Esophagus squamous epithelium (tissue), 5 donors: ENCODE data around the gene S100A8. TPM values are rescaled to one million over a fixed set of nuclear protein-coding genes. Genes with fewer than 3 reads are reported as not detected.
"Not testable (repeated sequence)": the region's sequence is repeated elsewhere in the genome, so short reads cannot be mapped to it uniquely, and the experiment has no call there.

Source experiments
- DNase-seq: peaks from one replicate; lab custom pipeline; 2025; lab: John Stamatoyannopoulos, UW
- H3K27ac ChIP-seq, 4 donors: fragments of 200-600 bp; sonication (generic); one replicate each; pipeline ENCODE4 v1.5.1; 2016 to 2019; ENCODE audit warnings: mild to moderate bottlenecking in 1 of 4
- H3K27me3 ChIP-seq, 4 donors: fragments of 200-600 bp; sonication (generic); 1 replicate in 3 of 4; 2 replicates in 1 of 4; pipeline versions ENCODE4 v1.5.1 to v1.6.0; 2017 to 2021; ENCODE audit warnings: antibody characterized with exemption in 1 of 4
- H3K36me3 ChIP-seq, 3 donors: fragments of 200-600 bp; sonication (generic); one replicate each; pipeline ENCODE4 v1.5.1; 2016 to 2019
- H3K4me1 ChIP-seq, 3 donors: fragments of 200-600 bp; sonication (generic); one replicate each; pipeline ENCODE4 v1.5.1; 2017 to 2019
- H3K4me3 ChIP-seq, 4 donors: fragments of 200-600 bp; sonication (generic); 1 replicate in 3 of 4; 2 replicates in 1 of 4; pipeline ENCODE4 v1.5.1; 2016 to 2019; ENCODE audit warnings: mild to moderate bottlenecking in 2 of 4, moderate library complexity in 1 of 4
- H3K9me3 ChIP-seq, 3 donors: fragments of 200-600 bp; sonication (generic); one replicate each; pipeline ENCODE4 v1.5.1; 2016 to 2019
- CTCF ChIP-seq, 6 experiments: fragments of 450-650 bp in 4 of 6; fragments of 200-600 bp in 2 of 6; sonication (generic) in 2 of 6; IDR thresholded peaks; one replicate each; pipeline ENCODE4 v1.5.1; 2016 to 2019; ENCODE audit warnings: antibody characterized with exemption in 6 of 6, mild to moderate bottlenecking in 4 of 6, moderate library complexity in 4 of 6
- POLR2A ChIP-seq, 4 donors: fragments of 450-650 bp; IDR thresholded peaks; one replicate each; pipeline ENCODE4 v1.6.1; 2017; ENCODE audit warnings: antibody characterized with exemption in 4 of 4, mild to moderate bottlenecking in 4 of 4, moderate library complexity in 3 of 4
- WGBS, 2 donors: methylation state at CpG; one replicate each; pipeline ENCODE4 v1.1.5; 2018; 5-methylcytosine and 5-hydroxymethylcytosine counted together
- intact Hi-C: fragments of 100-400 bp; cut with DNase I; formaldehyde crosslinking; loops from one replicate; pipeline ENCODE4 v1.15.0; 2022
- total RNA-seq, 4 donors: library from RNA; depleted of rRNA; stranded (reverse); fragments of >200 nt; gene quantifications; one replicate each; pipeline ENCODE4 v1.1.0, GENCODE V29; 2016
- donor health status: DM: yes; HTN: yes; CAD: no.

S100A8 gene
- total RNA-seq, 4 donors from 2014 or later, result 4,308 to 17,245 (median 15,998) TPM

GRCh38 chr1:153422450-153423068 lies 31.7 kb upstream of the S100A8 start:
- no peaks in the 10 kb centered on the region for H3K36me3 ChIP-seq
- H3K27ac ChIP-seq, result no peak overlapping the region
- TF ChIP-seq CTCF (IDR thresholded peaks at IDR 0.05), result no peak
- no peak overlapping the region for H3K4me3 ChIP-seq
- no peak for DNase-seq
- WGBS, 2 donors, result 4 to 8% methylated on average over 6 of the region's 6 CpGs
- peaks cover 0 to 69% (median 0%) of the 10 kb centered on the region in 4 donors for H3K27me3 ChIP-seq
- no peaks in the 10 kb centered on the region for H3K4me1 ChIP-seq
- no peaks in the 10 kb centered on the region for H3K9me3 ChIP-seq
- intact Hi-C loops, result no loop called here

GRCh38 chr1:153420306-153420705 lies 29.4 kb upstream of the S100A8 start:
- H3K36me3 ChIP-seq, result no peaks in the 10 kb centered on the region
- DNase-seq, result no peak
- TF ChIP-seq POLR2A (IDR thresholded peaks at IDR 0.05) (no peak), CTCF (IDR thresholded peaks at IDR 0.05) (no peak)
- peaks cover 0 to 13% (median 0%) of the 10 kb centered on the region in 3 donors for H3K4me1 ChIP-seq
- intact Hi-C loops, result no loop called here
- H3K27ac ChIP-seq, result no peak overlapping the region
- H3K9me3 ChIP-seq, result no peaks in the 10 kb centered on the region
- 71 to 78% methylated on average over 2 of the region's 2 CpGs for WGBS, 2 donors
- peaks cover 0 to 51% (median 0%) of the 10 kb centered on the region in 4 donors for H3K27me3 ChIP-seq
- no peak overlapping the region for H3K4me3 ChIP-seq

- WGBS, 2 donors, result 14 to 83% methylated on average over 1 of the region's 2 CpGs
- H3K9me3 ChIP-seq, H3K4me3 ChIP-seq, intact Hi-C loops, H3K27ac ChIP-seq, DNase-seq, H3K36me3 ChIP-seq: not testable (repeated sequence)
- H3K4me1 ChIP-seq, result peaks cover 0 to 13% (median 0%) of the 10 kb centered on the region in 3 donors
- peaks cover 0 to 43% (median 0%) of the 10 kb centered on the region in 4 donors for H3K27me3 ChIP-seq
Measured at GRCh38 chr1:153419436-153419793, 28.5 kb upstream of the S100A8 start.

GRCh38 chr1:153418758-153419435 lies 28.0 kb upstream of the S100A8 start:
- DNase-seq, H3K27ac ChIP-seq, intact Hi-C loops, H3K4me3 ChIP-seq, H3K9me3 ChIP-seq, H3K36me3 ChIP-seq: not testable (repeated sequence)
- H3K27me3 ChIP-seq, result peaks cover 0 to 38% (median 0%) of the 10 kb centered on the region in 4 donors
- WGBS, 2 donors, result 55 to 80% methylated on average over 4 to 7 of the region's 7 CpGs
- peaks cover 0 to 13% (median 0%) of the 10 kb centered on the region in 3 donors for H3K4me1 ChIP-seq

GRCh38 chr1:153417136-153417888 lies 26.4 kb upstream of the S100A8 start:
- H3K27ac ChIP-seq, result no peak overlapping the region
- 84 to 86% methylated on average over 5 to 7 of the region's 12 CpGs for WGBS, 2 donors
- no peak for DNase-seq
- H3K27me3 ChIP-seq, result peaks cover 0 to 31% (median 0%) of the 10 kb centered on the region in 4 donors
- TF ChIP-seq POLR2A (IDR thresholded peaks at IDR 0.05) (no peak), CTCF (IDR thresholded peaks at IDR 0.05) (no peak)
- H3K4me1 ChIP-seq, result peaks cover 0 to 13% (median 0%) of the 10 kb centered on the region in 3 donors
- H3K4me3 ChIP-seq, result no peak overlapping the region
- intact Hi-C loops, result no loop called here
- H3K9me3 ChIP-seq, result peaks cover 0 to 3% (median 0%) of the 10 kb centered on the region in 3 donors
- H3K36me3 ChIP-seq, result no peaks in the 10 kb centered on the region
